ENCODE results near the gene STAC2. TPM values are rescaled to one million over a fixed set of nuclear protein-coding genes. Genes with fewer than 3 reads are reported as not detected.

The STAC2 gene
- total RNA-seq, 2 experiments from 2014 or later, result not detected

DNA sequence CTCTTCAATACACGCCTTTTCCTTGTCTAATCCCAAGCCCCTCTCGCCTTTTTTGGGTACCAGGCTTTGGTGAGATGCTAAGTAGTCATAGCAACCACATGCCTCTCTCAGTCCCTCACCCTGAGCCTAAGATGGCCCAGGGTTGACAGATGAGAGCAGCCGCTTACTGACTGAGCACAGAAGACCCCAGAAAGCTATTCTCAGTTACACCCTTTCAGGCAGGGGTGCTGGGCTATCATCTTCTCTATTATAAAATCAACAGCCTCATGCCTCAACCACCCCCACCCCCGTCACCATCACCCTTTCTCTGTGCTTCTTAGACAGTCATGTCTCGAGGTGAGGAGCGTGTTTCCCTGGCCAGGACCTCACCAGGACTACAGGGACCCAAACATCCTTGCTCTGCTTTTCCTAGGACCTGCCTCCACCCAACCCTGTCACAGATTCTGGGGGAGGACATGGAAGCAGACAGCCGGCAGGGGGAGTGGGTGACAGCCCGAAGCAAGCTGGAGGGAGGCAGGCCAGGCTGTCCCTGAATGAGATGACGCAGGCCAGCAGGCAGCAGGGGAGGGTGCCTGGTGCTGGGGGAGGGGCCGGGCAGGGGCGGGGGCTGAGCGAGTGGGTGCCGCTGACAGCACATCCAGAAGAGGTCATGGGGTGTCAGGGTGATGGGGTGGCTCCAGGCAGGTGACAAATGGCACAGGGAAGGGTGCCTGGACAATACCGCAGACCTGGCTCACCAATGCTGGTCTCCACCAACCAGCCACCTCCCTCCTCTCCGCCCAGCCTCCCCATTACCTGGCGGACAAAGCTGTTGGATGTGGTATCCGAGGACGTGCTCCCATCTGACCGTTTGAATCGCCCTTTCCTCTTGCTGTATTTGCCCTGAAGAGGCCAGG is 31.4 kb downstream of the STAC2 start:
- POLR2A ChIA-PET, result no interaction called here
- peaks cover 35% of the 10 kb centered on the region for H3K4me1 Mint-ChIP-seq (ENCODE audit: low read depth)
- H3K9me3 Mint-ChIP-seq, result no peaks in the 10 kb centered on the region
- CTCF ChIA-PET, result interaction anchor here (0.6 to 4.1 kb wide), 5 partner anchors 13 to 41 kb away, joined by 4 to 23 read pairs (median 8); no protein-coding TSS in a partner anchor
- no peak overlapping the region for H3K27ac Mint-ChIP-seq
- intact Hi-C loops (cut with micrococcal nuclease), result no loop called here
- peaks cover 5% of the 10 kb centered on the region for H3K36me3 Mint-ChIP-seq
- H3K4me3 Mint-ChIP-seq, result no peak overlapping the region
- DNase-seq, result no peak
- H3K27me3 Mint-ChIP-seq, result no peaks in the 10 kb centered on the region

GRCh38 chr17:39193346-39193745 is 32.4 kb downstream of the STAC2 start:
- Mint-ChIP-seq H3K4me3 (no peak overlapping the region), H3K9me3 (no peaks in the 10 kb centered on the region), H3K4me1 (ENCODE audit: low read depth) (peaks cover 25% of the 10 kb centered on the region), H3K36me3 (peaks cover 5% of the 10 kb centered on the region), H3K27ac (no peak overlapping the region), H3K27me3 (no peaks in the 10 kb centered on the region)
- DNase-seq, result no peak
- ChIA-PET CTCF (interaction anchor here (0.6 to 4.1 kb wide), 2 partner anchors 14 to 18 kb away, joined by 4 to 23 read pairs; no protein-coding TSS in a partner anchor), POLR2A (no interaction called here)
- intact Hi-C loops (cut with micrococcal nuclease), result no loop called here

DNA sequence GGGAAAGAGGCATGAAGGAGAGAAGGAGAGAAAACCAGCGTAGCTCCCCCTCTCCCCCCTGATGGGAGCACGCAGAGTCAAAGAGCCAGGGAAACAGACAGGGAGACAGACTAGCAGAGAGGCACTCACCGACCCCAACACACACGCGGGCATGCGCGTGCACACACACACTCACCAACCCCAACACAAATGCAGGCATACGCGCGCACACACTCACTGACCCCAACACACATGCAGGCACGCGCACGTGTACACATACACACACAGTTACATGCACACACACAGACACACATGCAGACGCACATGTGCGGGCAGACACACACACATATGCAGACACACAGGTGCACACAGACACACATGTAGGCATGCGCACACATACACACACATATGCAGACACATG is 32.8 kb downstream of the STAC2 start:
- POLR2A ChIA-PET, result no interaction called here
- intact Hi-C loops (cut with micrococcal nuclease), result no loop called here
- H3K4me3 Mint-ChIP-seq, result no peak overlapping the region

GRCh38 chr17:39191750-39192510 is 33.8 kb downstream of the STAC2 start:
- POLR2A ChIA-PET, result no interaction called here
- no peak overlapping the region for H3K27ac Mint-ChIP-seq
- no peak overlapping the region for H3K4me3 Mint-ChIP-seq
- CTCF ChIA-PET, result interaction anchor here (0.8 to 4.1 kb wide), 4 partner anchors 17 to 40 kb away, joined by 3 to 23 read pairs (median 7); no protein-coding TSS in a partner anchor
- intact Hi-C loops (cut with micrococcal nuclease), result no loop called here
- no peaks in the 10 kb centered on the region for H3K9me3 Mint-ChIP-seq
- no peaks in the 10 kb centered on the region for H3K27me3 Mint-ChIP-seq
- peaks cover 22% of the 10 kb centered on the region for H3K4me1 Mint-ChIP-seq (ENCODE audit: low read depth)
- DNase-seq, result no peak
- peaks cover 8% of the 10 kb centered on the region for H3K36me3 Mint-ChIP-seq

More for the DNA sequence above, 32.8 kb downstream of the STAC2 start:
- peaks cover 5% of the 10 kb centered on the region for H3K36me3 Mint-ChIP-seq
- no peak for DNase-seq
- H3K4me1 Mint-ChIP-seq (ENCODE audit: low read depth), result peaks cover 22% of the 10 kb centered on the region
- CTCF ChIA-PET, result interaction anchor here (2.2 to 4.1 kb wide), 2 partner anchors 18 to 28 kb away, joined by 11 to 23 read pairs; no protein-coding TSS in a partner anchor
- no peaks in the 10 kb centered on the region for H3K9me3 Mint-ChIP-seq
- H3K27me3 Mint-ChIP-seq, result no peaks in the 10 kb centered on the region
- H3K27ac Mint-ChIP-seq, result no peak overlapping the region

DNA sequence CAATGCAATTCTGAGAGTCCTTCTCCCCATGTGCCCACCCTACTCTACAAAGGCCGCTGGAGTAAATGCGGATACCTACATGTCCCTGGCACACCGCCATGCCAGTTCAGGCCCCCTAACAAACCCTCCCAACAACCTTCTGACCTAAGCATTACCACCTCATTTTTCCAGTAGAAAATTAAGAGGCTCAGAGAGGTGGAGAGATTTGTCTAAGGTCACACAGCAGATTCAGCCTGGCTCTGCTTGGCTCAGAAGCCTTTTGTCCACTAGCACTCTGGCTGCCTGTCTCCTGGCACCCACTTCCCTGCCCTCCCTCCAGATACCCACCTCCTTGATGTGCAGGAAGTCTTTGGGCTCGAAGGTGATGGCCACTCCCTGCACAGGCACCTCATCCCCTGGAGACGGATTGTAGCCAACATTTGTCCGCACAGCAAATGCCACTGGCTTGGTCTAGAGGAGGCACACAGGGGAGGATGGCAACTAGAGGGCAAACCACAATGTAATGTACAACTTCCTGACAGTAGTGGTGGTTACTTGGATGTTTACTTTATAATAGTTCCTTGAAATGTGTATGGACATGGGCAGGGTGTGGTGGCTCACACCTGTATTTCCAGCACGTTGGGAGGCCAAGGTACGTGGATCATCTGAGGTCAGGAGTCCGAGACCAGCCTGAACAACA is 38.5 kb downstream of the STAC2 start:
- no peaks in the 10 kb centered on the region for H3K9me3 Mint-ChIP-seq
- H3K4me1 Mint-ChIP-seq (ENCODE audit: low read depth), result no peaks in the 10 kb centered on the region
- no peak overlapping the region for H3K4me3 Mint-ChIP-seq
- POLR2A ChIA-PET, result no interaction called here
- no peak for DNase-seq
- CTCF ChIA-PET, result interaction anchor here (1.0 kb wide), 1 partner anchor 34 kb away, joined by 4 read pairs; no protein-coding TSS in a partner anchor
- no peaks in the 10 kb centered on the region for H3K27me3 Mint-ChIP-seq
- intact Hi-C loops (cut with micrococcal nuclease), result no loop called here
- H3K27ac Mint-ChIP-seq, result no peak overlapping the region
- peaks cover 15% of the 10 kb centered on the region for H3K36me3 Mint-ChIP-seq

GRCh38 chr17:39186481-39187002 is 39.2 kb downstream of the STAC2 start:
- no peaks in the 10 kb centered on the region for H3K27me3 Mint-ChIP-seq
- peaks cover 14% of the 10 kb centered on the region for H3K36me3 Mint-ChIP-seq
- ChIA-PET CTCF (interaction anchor here (1.0 to 4.3 kb wide), 3 partner anchors 12 to 52 kb away, joined by 4 to 23 read pairs (median 6); no protein-coding TSS in a partner anchor), POLR2A (interaction anchor here (0.8 to 0.9 kb wide), 2 partner anchors 13 to 22 kb away, joined by 3 read pairs; partner anchors contain the start of gene RPL19)
- no peaks in the 10 kb centered on the region for H3K4me1 Mint-ChIP-seq (ENCODE audit: low read depth)
- DNase-seq, result no peak
- no peaks in the 10 kb centered on the region for H3K9me3 Mint-ChIP-seq
- intact Hi-C loops (cut with micrococcal nuclease), result no loop called here
- no peak overlapping the region for H3K27ac Mint-ChIP-seq
- H3K4me3 Mint-ChIP-seq, result no peak overlapping the region

- intact Hi-C loops (cut with micrococcal nuclease), result no loop called here
- peaks cover 14% of the 10 kb centered on the region for H3K36me3 Mint-ChIP-seq
- no peak for DNase-seq
- no peaks in the 10 kb centered on the region for H3K4me1 Mint-ChIP-seq (ENCODE audit: low read depth)
- H3K27ac Mint-ChIP-seq, result no peak overlapping the region
- H3K27me3 Mint-ChIP-seq, result no peaks in the 10 kb centered on the region
- CTCF ChIA-PET, result interaction anchor here (1.3 to 4.3 kb wide), 4 partner anchors 9 to 61 kb away, joined by 3 to 23 read pairs (median 3); no protein-coding TSS in a partner anchor
- no peaks in the 10 kb centered on the region for H3K9me3 Mint-ChIP-seq
- POLR2A ChIA-PET, result interaction anchor here (0.5 kb wide), 1 partner anchor 16 kb away, joined by 3 read pairs; the partner anchor contains the start of gene RPL19
- H3K4me3 Mint-ChIP-seq, result no peak overlapping the region
Observed at GRCh38 chr17:39183720-39184119, 42.0 kb downstream of the STAC2 start.

- POLR2A ChIA-PET, result no interaction called here
- H3K9me3 Mint-ChIP-seq, result no peaks in the 10 kb centered on the region
- CTCF ChIA-PET, result interaction anchor here (0.6 to 4.3 kb wide), 4 partner anchors 9 to 62 kb away, joined by 3 to 23 read pairs (median 4); no protein-coding TSS in a partner anchor
- peaks cover 14% of the 10 kb centered on the region for H3K36me3 Mint-ChIP-seq
- H3K4me1 Mint-ChIP-seq (ENCODE audit: low read depth), result no peaks in the 10 kb centered on the region
- no peak overlapping the region for H3K27ac Mint-ChIP-seq
- DNase-seq, result no peak
- no peak overlapping the region for H3K4me3 Mint-ChIP-seq
- intact Hi-C loops (cut with micrococcal nuclease), result no loop called here
- no peaks in the 10 kb centered on the region for H3K27me3 Mint-ChIP-seq
Observed at GRCh38 chr17:39183045-39183444, 42.7 kb downstream of the STAC2 start.

DNA sequence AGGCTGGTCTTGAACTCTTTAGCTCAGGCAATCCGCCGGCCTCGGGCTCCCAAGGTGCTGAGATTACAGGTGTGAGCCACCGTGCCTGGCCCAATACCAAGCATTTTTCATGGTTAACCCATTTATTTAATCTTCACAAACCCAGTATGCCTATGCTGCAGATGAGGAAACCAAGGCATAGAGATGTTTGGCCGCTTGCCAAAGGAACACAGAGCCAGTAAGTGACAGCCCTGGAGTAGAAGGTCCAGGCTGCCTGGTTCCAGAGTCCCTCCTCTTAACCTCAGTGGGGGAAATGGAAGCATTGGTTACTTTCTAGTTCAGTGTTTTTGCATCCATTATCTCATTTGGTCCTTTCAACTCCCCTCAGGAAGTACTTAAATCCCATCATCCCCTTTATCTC is 44.4 kb downstream of the STAC2 start:
- H3K9me3 Mint-ChIP-seq, result no peaks in the 10 kb centered on the region
- H3K27ac Mint-ChIP-seq, result no peak overlapping the region
- POLR2A ChIA-PET, result no interaction called here
- no peak for DNase-seq
- peaks cover 17% of the 10 kb centered on the region for H3K36me3 Mint-ChIP-seq
- intact Hi-C loops (cut with micrococcal nuclease), result no loop called here
- no peaks in the 10 kb centered on the region for H3K4me1 Mint-ChIP-seq (ENCODE audit: low read depth)
- no peak overlapping the region for H3K4me3 Mint-ChIP-seq
- no peaks in the 10 kb centered on the region for H3K27me3 Mint-ChIP-seq
- CTCF ChIA-PET, result interaction anchor here (1.2 kb wide), 1 partner anchor 198 kb away, joined by 3 read pairs; no protein-coding TSS in a partner anchor

DNA sequence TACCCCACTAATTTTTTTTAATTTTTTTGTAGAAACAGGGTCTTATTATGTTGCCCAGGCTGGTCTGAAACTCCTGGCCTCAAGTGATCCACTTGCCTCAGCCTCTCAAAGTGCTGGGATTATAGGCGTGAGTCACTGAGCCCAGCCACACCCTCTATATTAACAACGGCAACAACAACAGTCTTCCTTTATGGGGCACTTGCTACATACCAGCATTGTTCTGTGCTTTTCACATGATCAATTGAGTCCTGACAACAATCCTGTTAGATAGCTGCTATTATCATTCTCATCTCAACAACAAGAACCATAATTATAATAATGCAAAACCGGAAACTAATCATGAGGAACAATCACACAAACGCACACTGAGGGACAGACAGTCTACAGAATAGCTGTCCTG is 47.2 kb downstream of the STAC2 start:
- Mint-ChIP-seq H3K27me3 (no peaks in the 10 kb centered on the region), H3K27ac (no peak overlapping the region), H3K4me3 (no peak overlapping the region), H3K4me1 (ENCODE audit: low read depth) (no peaks in the 10 kb centered on the region), H3K36me3 (peaks cover 13% of the 10 kb centered on the region), H3K9me3 (no peaks in the 10 kb centered on the region)
- DNase-seq, result no peak
- intact Hi-C loops (cut with micrococcal nuclease), result no loop called here
- POLR2A ChIA-PET, result no interaction called here
- CTCF ChIA-PET, result interaction anchor here (1.2 kb wide), 1 partner anchor 195 kb away, joined by 3 read pairs; no protein-coding TSS in a partner anchor

GRCh38 chr17:39177256-39177655 is 48.5 kb downstream of the STAC2 start:
- no peak for DNase-seq
- Mint-ChIP-seq H3K36me3 (peaks cover 9% of the 10 kb centered on the region), H3K27me3 (no peaks in the 10 kb centered on the region), H3K9me3 (no peaks in the 10 kb centered on the region), H3K27ac (no peak overlapping the region), H3K4me3 (no peak overlapping the region), H3K4me1 (ENCODE audit: low read depth) (no peaks in the 10 kb centered on the region)
- POLR2A ChIA-PET, result no interaction called here
- CTCF ChIA-PET, result interaction anchor here (2.1 to 5.6 kb wide), 2 partner anchors 67 to 194 kb away, joined by 4 to 68 read pairs; no protein-coding TSS in a partner anchor
- intact Hi-C loops (cut with micrococcal nuclease), result no loop called here
